Measurements from ENCODE around the gene STARD3. TPM values are rescaled to one million over a fixed set of nuclear protein-coding genes. Genes with fewer than 3 reads are reported as not detected.

Gene STARD3
- total and polyA plus RNA-seq, 2 of the 13 experiments (the other 11 are each of a cell fraction or from before 2014, with no cell fraction given) = 34.6 to 100 TPM

DNA sequence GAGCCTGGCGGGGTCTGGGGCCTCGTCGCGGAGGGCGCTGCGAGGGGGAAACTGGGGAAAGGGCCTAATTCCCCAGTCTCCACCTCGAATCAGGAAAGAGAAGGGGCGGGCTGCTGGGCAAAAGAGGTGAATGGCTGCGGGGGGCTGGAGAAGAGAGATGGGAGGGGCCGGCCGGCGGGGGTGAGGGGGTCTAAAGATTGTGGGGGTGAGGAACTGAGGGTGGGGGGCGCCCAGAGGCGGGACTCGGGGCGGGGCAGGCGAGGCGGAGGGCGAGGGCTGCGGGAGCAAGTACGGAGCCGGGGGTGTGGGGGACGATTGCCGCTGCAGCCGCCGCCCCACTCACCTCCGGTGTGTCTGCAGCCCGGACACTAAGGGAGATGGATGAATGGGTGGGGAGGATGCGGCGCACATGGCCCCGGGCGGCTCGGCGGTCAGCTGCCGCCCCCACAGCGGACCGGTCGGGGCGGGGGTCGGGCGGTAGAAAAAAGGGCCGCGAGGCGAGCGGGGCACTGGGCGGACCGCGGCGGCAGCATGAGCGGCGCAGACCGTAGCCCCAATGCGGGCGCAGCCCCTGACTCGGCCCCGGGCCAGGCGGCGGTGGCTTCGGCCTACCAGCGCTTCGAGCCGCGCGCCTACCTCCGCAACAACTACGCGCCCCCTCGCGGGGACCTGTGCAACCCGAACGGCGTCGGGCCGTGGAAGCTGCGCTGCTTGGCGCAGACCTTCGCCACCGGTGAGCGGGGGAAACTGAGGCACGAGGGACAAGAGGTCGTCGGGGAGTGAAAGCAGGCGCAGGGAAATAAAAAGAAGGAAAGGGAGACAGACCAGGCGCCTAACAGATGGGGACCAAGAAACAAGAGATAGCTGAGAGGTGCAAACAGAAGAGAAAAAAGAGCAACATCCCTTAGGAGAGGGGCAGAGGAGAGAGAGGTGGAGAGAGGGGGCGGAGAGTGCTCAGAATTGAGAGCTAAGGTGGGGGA, 31.3 kb downstream of the STARD3 start, which contains the start of gene PNMT (continued):
- TF ChIP-seq, protein P1, sequence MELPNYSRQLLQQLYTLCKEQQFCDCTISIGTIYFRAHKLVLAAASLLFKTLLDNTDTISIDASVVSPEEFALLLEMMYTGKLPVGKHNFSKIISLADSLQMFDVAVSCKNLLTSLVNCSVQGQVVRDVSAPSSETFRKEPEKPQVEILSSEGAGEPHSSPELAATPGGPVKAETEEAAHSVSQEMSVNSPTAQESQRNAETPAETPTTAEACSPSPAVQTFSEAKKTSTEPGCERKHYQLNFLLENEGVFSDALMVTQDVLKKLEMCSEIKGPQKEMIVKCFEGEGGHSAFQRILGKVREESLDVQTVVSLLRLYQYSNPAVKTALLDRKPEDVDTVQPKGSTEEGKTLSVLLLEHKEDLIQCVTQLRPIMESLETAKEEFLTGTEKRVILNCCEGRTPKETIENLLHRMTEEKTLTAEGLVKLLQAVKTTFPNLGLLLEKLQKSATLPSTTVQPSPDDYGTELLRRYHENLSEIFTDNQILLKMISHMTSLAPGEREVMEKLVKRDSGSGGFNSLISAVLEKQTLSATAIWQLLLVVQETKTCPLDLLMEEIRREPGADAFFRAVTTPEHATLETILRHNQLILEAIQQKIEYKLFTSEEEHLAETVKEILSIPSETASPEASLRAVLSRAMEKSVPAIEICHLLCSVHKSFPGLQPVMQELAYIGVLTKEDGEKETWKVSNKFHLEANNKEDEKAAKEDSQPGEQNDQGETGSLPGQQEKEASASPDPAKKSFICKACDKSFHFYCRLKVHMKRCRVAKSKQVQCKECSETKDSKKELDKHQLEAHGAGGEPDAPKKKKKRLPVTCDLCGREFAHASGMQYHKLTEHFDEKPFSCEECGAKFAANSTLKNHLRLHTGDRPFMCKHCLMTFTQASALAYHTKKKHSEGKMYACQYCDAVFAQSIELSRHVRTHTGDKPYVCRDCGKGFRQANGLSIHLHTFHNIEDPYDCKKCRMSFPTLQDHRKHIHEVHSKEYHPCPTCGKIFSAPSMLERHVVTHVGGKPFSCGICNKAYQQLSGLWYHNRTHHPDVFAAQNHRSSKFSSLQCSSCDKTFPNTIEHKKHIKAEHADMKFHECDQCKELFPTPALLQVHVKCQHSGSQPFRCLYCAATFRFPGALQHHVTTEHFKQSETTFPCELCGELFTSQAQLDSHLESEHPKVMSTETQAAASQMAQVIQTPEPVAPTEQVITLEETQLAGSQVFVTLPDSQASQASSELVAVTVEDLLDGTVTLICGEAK (IDR thresholded peaks at IDR 0.05) = 0 out of 2 replicates have a peak, but pooled peaks have one; percentile 22
- TF ChIP-seq, protein P1 (CRISPR knock-in tag; IDR thresholded peaks at IDR 0.05) = peak; percentile 71
- TF ChIP-seq BRCA1 (CRISPR knock-in tag; IDR thresholded peaks at IDR 0.05) (no peak), EED (CRISPR knock-in tag; IDR thresholded peaks at IDR 0.05) (peak; percentile 95; the same call in 1 of the 2 replicates), CAMTA2 (CRISPR knock-in tag; IDR thresholded peaks at IDR 0.05; ENCODE audit: borderline replicate concordance) (no peak), ZNF230 (CRISPR knock-in tag; IDR thresholded peaks at IDR 0.05) (peak; percentile 84; the same call in 1 of the 2 replicates), HDAC2 (CRISPR knock-in tag; IDR thresholded peaks at IDR 0.05) (peak; percentile 82), ZSCAN30 (CRISPR knock-in tag; IDR thresholded peaks at IDR 0.05) (no peak), RFXAP (CRISPR knock-in tag; IDR thresholded peaks at IDR 0.05; ENCODE audit: borderline replicate concordance) (peak; percentile 58; the same call in 1 of the 2 replicates), HNF4A (CRISPR knock-in tag; IDR thresholded peaks at IDR 0.05) (no peak)
- TF ChIP-seq, protein P2, sequence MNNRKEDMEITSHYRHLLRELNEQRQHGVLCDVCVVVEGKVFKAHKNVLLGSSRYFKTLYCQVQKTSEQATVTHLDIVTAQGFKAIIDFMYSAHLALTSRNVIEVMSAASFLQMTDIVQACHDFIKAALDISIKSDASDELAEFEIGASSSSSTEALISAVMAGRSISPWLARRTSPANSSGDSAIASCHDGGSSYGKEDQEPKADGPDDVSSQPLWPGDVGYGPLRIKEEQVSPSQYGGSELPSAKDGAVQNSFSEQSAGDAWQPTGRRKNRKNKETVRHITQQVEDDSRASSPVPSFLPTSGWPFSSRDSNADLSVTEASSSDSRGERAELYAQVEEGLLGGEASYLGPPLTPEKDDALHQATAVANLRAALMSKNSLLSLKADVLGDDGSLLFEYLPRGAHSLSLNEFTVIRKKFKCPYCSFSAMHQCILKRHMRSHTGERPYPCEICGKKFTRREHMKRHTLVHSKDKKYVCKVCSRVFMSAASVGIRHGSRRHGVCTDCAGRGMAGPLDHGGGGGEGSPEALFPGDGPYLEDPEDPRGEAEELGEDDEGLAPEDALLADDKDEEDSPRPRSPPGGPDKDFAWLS (CRISPR knock-in tag; IDR thresholded peaks at IDR 0.05; ENCODE audit: borderline replicate concordance) = no peak
- TF ChIP-seq, protein P3, sequence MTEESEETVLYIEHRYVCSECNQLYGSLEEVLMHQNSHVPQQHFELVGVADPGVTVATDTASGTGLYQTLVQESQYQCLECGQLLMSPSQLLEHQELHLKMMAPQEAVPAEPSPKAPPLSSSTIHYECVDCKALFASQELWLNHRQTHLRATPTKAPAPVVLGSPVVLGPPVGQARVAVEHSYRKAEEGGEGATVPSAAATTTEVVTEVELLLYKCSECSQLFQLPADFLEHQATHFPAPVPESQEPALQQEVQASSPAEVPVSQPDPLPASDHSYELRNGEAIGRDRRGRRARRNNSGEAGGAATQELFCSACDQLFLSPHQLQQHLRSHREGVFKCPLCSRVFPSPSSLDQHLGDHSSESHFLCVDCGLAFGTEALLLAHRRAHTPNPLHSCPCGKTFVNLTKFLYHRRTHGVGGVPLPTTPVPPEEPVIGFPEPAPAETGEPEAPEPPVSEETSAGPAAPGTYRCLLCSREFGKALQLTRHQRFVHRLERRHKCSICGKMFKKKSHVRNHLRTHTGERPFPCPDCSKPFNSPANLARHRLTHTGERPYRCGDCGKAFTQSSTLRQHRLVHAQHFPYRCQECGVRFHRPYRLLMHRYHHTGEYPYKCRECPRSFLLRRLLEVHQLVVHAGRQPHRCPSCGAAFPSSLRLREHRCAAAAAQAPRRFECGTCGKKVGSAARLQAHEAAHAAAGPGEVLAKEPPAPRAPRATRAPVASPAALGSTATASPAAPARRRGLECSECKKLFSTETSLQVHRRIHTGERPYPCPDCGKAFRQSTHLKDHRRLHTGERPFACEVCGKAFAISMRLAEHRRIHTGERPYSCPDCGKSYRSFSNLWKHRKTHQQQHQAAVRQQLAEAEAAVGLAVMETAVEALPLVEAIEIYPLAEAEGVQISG (CRISPR knock-in tag; IDR thresholded peaks at IDR 0.05) = peak; percentile 75
- TF ChIP-seq, protein P4, sequence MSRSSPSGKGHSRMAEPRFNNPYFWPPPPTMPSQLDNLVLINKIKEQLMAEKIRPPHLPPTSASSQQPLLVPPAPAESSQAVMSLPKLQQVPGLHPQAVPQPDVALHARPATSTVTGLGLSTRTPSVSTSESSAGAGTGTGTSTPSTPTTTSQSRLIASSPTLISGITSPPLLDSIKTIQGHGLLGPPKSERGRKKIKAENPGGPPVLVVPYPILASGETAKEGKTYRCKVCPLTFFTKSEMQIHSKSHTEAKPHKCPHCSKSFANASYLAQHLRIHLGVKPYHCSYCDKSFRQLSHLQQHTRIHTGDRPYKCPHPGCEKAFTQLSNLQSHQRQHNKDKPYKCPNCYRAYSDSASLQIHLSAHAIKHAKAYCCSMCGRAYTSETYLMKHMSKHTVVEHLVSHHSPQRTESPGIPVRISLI (CRISPR knock-in tag; IDR thresholded peaks at IDR 0.05; ENCODE audit: borderline replicate concordance) = no peak

Measured in HepG2 (cell line).